GM21825 (cell line): ENCODE data around the gene CUBN.

Experiments used
- ATAC-seq: cut with Tn5 transposase; IDR thresholded peaks from one replicate; pipeline ENCODE4 v1.9.1; 2021; ENCODE audit warnings: mild to moderate bottlenecking, moderate library complexity; ENCODE audit not compliant: unreplicated experiment

The CUBN gene

GRCh38 chr10:17073725-17074540 is 55.7 kb downstream of the CUBN start:
- ATAC-seq: no peak

- no peak for ATAC-seq
Measured at GRCh38 chr10:17068953-17069352, 60.7 kb downstream of the CUBN start.

GRCh38 chr10:17067376-17068264 is 62.0 kb downstream of the CUBN start:
- ATAC-seq: no peak

GRCh38 chr10:17066807-17067206 is 62.8 kb downstream of the CUBN start:
- ATAC-seq: no peak

GRCh38 chr10:17066000-17066399 is 63.6 kb downstream of the CUBN start:
- no peak for ATAC-seq

- no peak for ATAC-seq
Measured at GRCh38 chr10:17065273-17065672, 64.3 kb downstream of the CUBN start.

GRCh38 chr10:17064435-17064834 is 65.2 kb downstream of the CUBN start:
- ATAC-seq: no peak

- ATAC-seq: no peak
Measured at GRCh38 chr10:17062955-17063484, 66.6 kb downstream of the CUBN start.

- ATAC-seq: no peak
Measured at GRCh38 chr10:17062493-17062892, 67.1 kb downstream of the CUBN start.

GRCh38 chr10:17062009-17062408 is 67.6 kb downstream of the CUBN start:
- no peak for ATAC-seq

GRCh38 chr10:17061418-17061817 is 68.2 kb downstream of the CUBN start:
- ATAC-seq: no peak

GRCh38 chr10:17060289-17060688 is 69.3 kb downstream of the CUBN start:
- no peak for ATAC-seq

GRCh38 chr10:17059197-17059688 is 70.4 kb downstream of the CUBN start:
- no peak for ATAC-seq

- no peak for ATAC-seq
Measured at GRCh38 chr10:17058093-17058492, 71.5 kb downstream of the CUBN start.

GRCh38 chr10:17056781-17057428 is 72.7 kb downstream of the CUBN start:
- ATAC-seq: no peak

- ATAC-seq: no peak
Measured at GRCh38 chr10:17053513-17053912, 76.1 kb downstream of the CUBN start.

- no peak for ATAC-seq
Measured at GRCh38 chr10:17053061-17053460, 76.5 kb downstream of the CUBN start.

GRCh38 chr10:17051851-17052250 is 77.8 kb downstream of the CUBN start:
- no peak for ATAC-seq

- ATAC-seq: no peak
Measured at GRCh38 chr10:17049195-17049594, 80.4 kb downstream of the CUBN start.

GRCh38 chr10:17047908-17048307 is 81.7 kb downstream of the CUBN start:
- ATAC-seq: no peak

GRCh38 chr10:17046989-17047388 is 82.6 kb downstream of the CUBN start:
- ATAC-seq: no peak
